Measurements from ENCODE around the gene IGFBP2. TPM values are rescaled to one million over a fixed set of nuclear protein-coding genes. Genes with fewer than 3 reads are reported as not detected.

The IGFBP2 gene
- total and polyA plus RNA-seq, 2 experiments from 2014 or later: 177 to 364 TPM

- Histone ChIP-seq H3K4me2 (no peak overlapping the region), H3F3A (replicated peaks; ENCODE audit: low read depth) (no peaks in the 10 kb centered on the region), H2AFZ (no peak overlapping the region), H3K4me1 (ENCODE audit: insufficient read depth) (no peaks in the 10 kb centered on the region), H3K27me3 (ENCODE audit: insufficient read depth) (no peaks in the 10 kb centered on the region), H3K9me2 (ENCODE audit: insufficient read depth) (no peaks in the 10 kb centered on the region), H3K4me3 (no peak overlapping the region), H3K27ac (ENCODE audit: low read depth) (no peak overlapping the region), H3K79me2 (replicated peaks; ENCODE audit: insufficient read depth) (peaks cover 21% of the 10 kb centered on the region), H4K20me1 (replicated peaks; ENCODE audit: insufficient read depth) (no peaks in the 10 kb centered on the region; the same call in 1 of the 2 replicates), H3K36me3 (ENCODE audit: insufficient read depth) (0 out of 2 replicates have a peak, but pooled peaks cover 6% of the 10 kb centered on the region)
- Mint-ChIP-seq H3K4me1 (peaks cover 22% of the 10 kb centered on the region), H3K36me3 (ENCODE audit: low read depth) (peaks cover 65% of the 10 kb centered on the region), H3K9me3 (no peaks in the 10 kb centered on the region), H3K4me3 (no peak overlapping the region), H3K27me3 (ENCODE audit: insufficient read depth, low read depth, poor library complexity) (peaks cover 24% of the 10 kb centered on the region), H3K27ac (peak overlapping the region; percentile 80; the same call in 1 of the 2 replicates)
- no peak for DNase-seq (ENCODE audit: low spot score)
- no peak for TF ChIP-seq JUNB (IDR thresholded peaks at IDR 0.05; ENCODE audit: unreplicated experiment)
- TF ChIP-seq ETS1 (IDR thresholded peaks at IDR 0.05): no peak
- TF ChIP-seq CREB1 (CRISPR knock-in tag; IDR thresholded peaks at IDR 0.05; ENCODE audit: low read depth): no peak
- TF ChIP-seq ZNF331 (CRISPR knock-in tag; IDR thresholded peaks at IDR 0.05; ENCODE audit: low read depth): no peak
- no peak for TF ChIP-seq STAT1 (IDR thresholded peaks at IDR 0.05; ENCODE audit: unreplicated experiment)
- TF ChIP-seq CTCF (conservative IDR thresholded peaks at IDR 0.05; ENCODE audit: low read depth in 2 of 2): no peak
- no peak for TF ChIP-seq ZNF462 (CRISPR knock-in tag; IDR thresholded peaks at IDR 0.05)
- TF ChIP-seq NANOG (IDR thresholded peaks at IDR 0.05; ENCODE audit: borderline replicate concordance): no peak
- no peak for TF ChIP-seq EZH2phosphoT487 (IDR thresholded peaks at IDR 0.05; ENCODE audit: unreplicated experiment)
- TF ChIP-seq EZH2 (IDR thresholded peaks at IDR 0.05; ENCODE audit: low read depth, unreplicated experiment): no peak
- ATAC-seq: no peak
These were observed 26.1 kb downstream of the IGFBP2 start for GRCh38 chr2:216659276-216659675.
